OCI-M2 (cell line): ENCODE measurements around the gene PACRG.

ENCODE experiments used
- DNase-seq: peaks from one replicate; lab custom pipeline; 2025; ENCODE audit not compliant: unreplicated experiment; lab: John Stamatoyannopoulos, UW

PACRG gene

GRCh38 chr6:163191704-163192537, 464.1 kb downstream of the PACRG start:
- no peak for DNase-seq

GRCh38 chr6:163192591-163192990, 464.8 kb downstream of the PACRG start:
- no peak for DNase-seq

- DNase-seq, result no peak
Observed at GRCh38 chr6:163193326-163193725, 465.6 kb downstream of the PACRG start.

GRCh38 chr6:163195721-163196691, 468.2 kb downstream of the PACRG start:
- DNase-seq, result no peak

GRCh38 chr6:163197839-163198238, 470.1 kb downstream of the PACRG start:
- DNase-seq, result no peak

- DNase-seq, result no peak
Observed at GRCh38 chr6:163198396-163198795, 470.6 kb downstream of the PACRG start.

- no peak for DNase-seq
Observed at GRCh38 chr6:163199371-163199770, 471.6 kb downstream of the PACRG start.

GRCh38 chr6:163200289-163200688, 472.5 kb downstream of the PACRG start:
- no peak for DNase-seq

GRCh38 chr6:163200694-163201093, 472.9 kb downstream of the PACRG start:
- DNase-seq, result no peak

GRCh38 chr6:163201855-163202254, 474.1 kb downstream of the PACRG start:
- no peak for DNase-seq

- no peak for DNase-seq
Observed at GRCh38 chr6:163206196-163206595, 478.4 kb downstream of the PACRG start.

GRCh38 chr6:163207431-163208383, 479.9 kb downstream of the PACRG start:
- no peak for DNase-seq

- no peak for DNase-seq
Observed at GRCh38 chr6:163209005-163209404, 481.2 kb downstream of the PACRG start.

- DNase-seq, result no peak
Observed at GRCh38 chr6:163212123-163212522, 484.3 kb downstream of the PACRG start.

- DNase-seq, result no peak
Observed at GRCh38 chr6:163214259-163214658, 486.5 kb downstream of the PACRG start.

- no peak for DNase-seq
Observed at GRCh38 chr6:163218361-163218894, 490.7 kb downstream of the PACRG start.

GRCh38 chr6:163226181-163226835, 498.5 kb downstream of the PACRG start:
- no peak for DNase-seq

GRCh38 chr6:163226836-163227485, 499.2 kb downstream of the PACRG start:
- DNase-seq, result no peak

GRCh38 chr6:163228041-163228440, 500.3 kb downstream of the PACRG start:
- DNase-seq, result no peak
